Right lobe of liver (tissue), 6 donors: ENCODE data around the gene PLCB1. TPM values are rescaled to one million over a fixed set of nuclear protein-coding genes. Genes with fewer than 3 reads are reported as not detected.

Experiments
- ATAC-seq, 4 donors: fragments of 200-7000 bp; cut with Tn5 transposase; one replicate each; pipeline ENCODE4 v1.9.1; 2020; ENCODE audit warnings: mild to moderate bottlenecking in 4 of 4, moderate library complexity in 4 of 4
- DNase-seq, 3 donors: peaks; one replicate each; pipeline ENCODE4 v3.0.0-alpha.2; 2020
- H3K27ac ChIP-seq, 3 donors: fragments of 200-600 bp; one replicate each; pipeline ENCODE4 v1.8.0; 2022
- H3K27me3 ChIP-seq, 2 donors: fragments of 200-600 bp; one replicate each; pipeline ENCODE4 v1.8.0; 2022
- H3K36me3 ChIP-seq, 4 donors: fragments of 200-600 bp; sonication (generic) in 1 of 4; one replicate each; pipeline versions ENCODE4 v1.5.1 to v1.8.0; 2017 to 2022; ENCODE audit warnings: control low read depth in 1 of 4
- H3K4me1 ChIP-seq, 4 donors: fragments of 200-600 bp; sonication (generic) in 1 of 4; one replicate each; pipeline versions ENCODE4 v1.5.1 to v1.8.0; 2017 to 2022; ENCODE audit warnings: control low read depth in 1 of 4
- H3K4me3 ChIP-seq, 3 donors: fragments of 200-600 bp; one replicate each; pipeline ENCODE4 v1.8.0; 2022
- H3K9me3 ChIP-seq, 4 donors: fragments of 200-600 bp; sonication (generic) in 1 of 4; one replicate each; pipeline versions ENCODE4 v1.5.1 to v1.8.0; 2017 to 2022; ENCODE audit warnings: control low read depth in 1 of 4
- CTCF ChIP-seq, 4 donors: fragments of 200-600 bp in 3 of 4; fragments of 450-650 bp in 1 of 4; IDR thresholded peaks; one replicate each; pipeline versions ENCODE4 v1.5.1 to v1.8.0; 2016 to 2022; ENCODE audit warnings: antibody characterized with exemption in 4 of 4, mild to moderate bottlenecking in 2 of 4
- POLR2A ChIP-seq: fragments of 450-650 bp; IDR thresholded peaks from one replicate; pipeline ENCODE4 v1.6.1; 2017; ENCODE audit warnings: antibody characterized with exemption, mild to moderate bottlenecking
- WGBS: methylation state at CpG from one replicate; pipeline ENCODE4 v1.1.6; 2018; ENCODE audit warnings: low coverage, low lambda C conversion rate; ENCODE audit not compliant: insufficient coverage; ENCODE audit errors: missing lambda C conversion rate; 5-methylcytosine and 5-hydroxymethylcytosine counted together
- intact Hi-C, 2 donors: fragments of 100-400 bp; cut with DNase I; formaldehyde crosslinking; loops; one replicate each; pipeline versions ENCODE4 v1.11.2 to v1.14.1; 2022
- total RNA-seq, 6 experiments: library from RNA; depleted of rRNA in 2 of 6; stranded (reverse); fragments of >200 nt in 2 of 6; fragmentation: NEBNext Ultra II Directional in 3 of 6; extraction: Animal tissue kit (Norgen Biotek cat#: 25700) in 3 of 6; gene quantifications; one replicate each; pipeline versions ENCODE4 v1.1.0 to v1.2.4, GENCODE V29; 2016 to 2023
- donor health status: DM: no; HTN: yes; CAD: no.
- donor health status: DM: no; HTN: no; CAD: no.
- donor health status: DM: no; HTN: no; CAD: no.
- donor health status: DM: no; HTN: yes; CAD: no.
- donor health status: DM: no; HTN: yes; CAD: no.

PLCB1 gene
- total RNA-seq, 6 experiments from 2014 or later = 5.0 to 9.9 (median 5.7) TPM

GRCh38 chr20:8148501-8148900, 16.4 kb downstream of the PLCB1 start:
- DNase-seq = no peak
- H3K27ac ChIP-seq = no peak overlapping the region
- no peaks in the 10 kb centered on the region for H3K9me3 ChIP-seq
- H3K27me3 ChIP-seq = no peaks in the 10 kb centered on the region
- H3K4me3 ChIP-seq = no peak overlapping the region
- no peak for TF ChIP-seq CTCF (IDR thresholded peaks at IDR 0.05)
- TF ChIP-seq POLR2A = no peak
- H3K4me1 ChIP-seq = peaks cover 0 to 22% (median 4%) of the 10 kb centered on the region in 4 donors
- no peaks in the 10 kb centered on the region for H3K36me3 ChIP-seq
- intact Hi-C loops = no loop called here
- ATAC-seq = no peak

- TF ChIP-seq POLR2A = no peak
- WGBS = 63% methylated on average over 1 of the region's 1 CpG
These were observed 18.5 kb downstream of the PLCB1 start for GRCh38 chr20:8150591-8150990.

GRCh38 chr20:8151372-8151771, 19.3 kb downstream of the PLCB1 start:
- Histone ChIP-seq H3K4me1 (peaks cover 0 to 11% (median 0%) of the 10 kb centered on the region in 4 donors), H3K9me3 (no peaks in the 10 kb centered on the region), H3K36me3 (no peaks in the 10 kb centered on the region), H3K27ac (peak overlapping the region in 1 of 3 donors; percentile 12), H3K27me3 (no peaks in the 10 kb centered on the region), H3K4me3 (no peak overlapping the region)
- ATAC-seq (peak in 1 of 4 donors; percentile 36), DNase-seq (no peak)
- 50% methylated on average over 5 of the region's 5 CpGs for WGBS
- TF ChIP-seq POLR2A (no peak), CTCF (IDR thresholded peaks at IDR 0.05) (no peak)
- intact Hi-C loops = no loop called here

More at GRCh38 chr20:8150591-8150990, 18.5 kb downstream of the PLCB1 start:
- peaks cover 0 to 10% (median 0%) of the 10 kb centered on the region in 4 donors for H3K4me1 ChIP-seq
- ATAC-seq (no peak), DNase-seq (no peak)
- H3K27ac ChIP-seq = no peak overlapping the region
- no peaks in the 10 kb centered on the region for H3K27me3 ChIP-seq
- no peaks in the 10 kb centered on the region for H3K9me3 ChIP-seq
- no peak overlapping the region for H3K4me3 ChIP-seq
- intact Hi-C loops = no loop called here
- no peaks in the 10 kb centered on the region for H3K36me3 ChIP-seq

GRCh38 chr20:8152183-8152582, 20.1 kb downstream of the PLCB1 start:
- no peak for ATAC-seq
- TF ChIP-seq CTCF (IDR thresholded peaks at IDR 0.05) (no peak), POLR2A (no peak)
- H3K27ac ChIP-seq = no peak overlapping the region
- WGBS = 56% methylated on average over 1 of the region's 1 CpG
- H3K9me3 ChIP-seq = no peaks in the 10 kb centered on the region
- H3K4me3 ChIP-seq = no peak overlapping the region
- H3K27me3 ChIP-seq = no peaks in the 10 kb centered on the region
- no peak for DNase-seq
- H3K36me3 ChIP-seq = no peaks in the 10 kb centered on the region
- intact Hi-C loops = no loop called here
- peaks cover 0 to 17% (median 0%) of the 10 kb centered on the region in 4 donors for H3K4me1 ChIP-seq

- 79% methylated on average over 2 of the region's 2 CpGs for WGBS
- Histone ChIP-seq H3K27me3 (no peaks in the 10 kb centered on the region), H3K36me3 (no peaks in the 10 kb centered on the region), H3K4me3 (no peak overlapping the region), H3K9me3 (no peaks in the 10 kb centered on the region), H3K4me1 (peaks cover 0 to 17% (median 0%) of the 10 kb centered on the region in 4 donors), H3K27ac (no peak overlapping the region)
- intact Hi-C loops = no loop called here
- ATAC-seq = no peak
- TF ChIP-seq CTCF (IDR thresholded peaks at IDR 0.05) (no peak), POLR2A (no peak)
- no peak for DNase-seq
These were observed 20.8 kb downstream of the PLCB1 start for GRCh38 chr20:8152847-8153246.
